Keratinocyte (primary cell): Measurements from ENCODE around the gene E4F1.

Experiments used
- CTCF ChIP-seq, 3 experiments: IDR thresholded peaks in 1 of 3; conservative IDR thresholded peaks in 1 of 3; optimal IDR thresholded peaks in 1 of 3; 2 replicates in 2 of 3; 3 replicates in 1 of 3; pipeline versions ENCODE3 to v1.5.1; 2011; ENCODE audit warnings: low read length in 3 of 3, mild to moderate bottlenecking in 3 of 3, moderate library complexity in 2 of 3, control low read depth in 1 of 3, inconsistent platforms in 1 of 3; ENCODE audit not compliant: insufficient read depth in 2 of 3; ENCODE audit errors: extremely low read depth in 1 of 3
- EZH2 ChIP-seq: IDR thresholded peaks from one replicate; pipeline ENCODE4 v1.6.1; 2012; ENCODE audit warnings: inconsistent platforms, mild to moderate bottlenecking, low read length, moderate library complexity

- TF ChIP-seq CTCF (optimal IDR thresholded peaks at IDR 0.05 in 1 of 3, IDR thresholded peaks at IDR 0.05 in 1 of 3, conservative IDR thresholded peaks at IDR 0.05 in 1 of 3; ENCODE audit: extremely low read depth in 1 of 3, insufficient read depth in 2 of 3, low read length in 3 of 3) = no peak
- no peak for TF ChIP-seq EZH2
Measured at GRCh38 chr16:2194166-2194834, 29.1 kb upstream of the E4F1 start.
